Lower lobe of right lung (tissue), 2 donors: ENCODE results near the gene XRCC6. TPM values are rescaled to one million over a fixed set of nuclear protein-coding genes. Genes with fewer than 3 reads are reported as not detected.
A peak's percentile ranks its signal among the peaks of the same experiment; 100 is the strongest.

Experiments used
- ATAC-seq, 2 donors: fragments of 200-7000 bp; cut with Tn5 transposase; one replicate each; pipeline ENCODE4 v1.9.1; 2020 to 2022; ENCODE audit warnings: mild to moderate bottlenecking in 2 of 2, moderate library complexity in 2 of 2
- DNase-seq: peaks from one replicate; pipeline ENCODE4 v3.0.0-alpha.2; 2020
- H3K27ac ChIP-seq: fragments of 200-600 bp; one replicate; pipeline ENCODE4 v1.8.0; 2022
- H3K27me3 ChIP-seq: fragments of 200-600 bp; one replicate; pipeline ENCODE4 v1.8.0; 2022; ENCODE audit warnings: low read depth
- H3K36me3 ChIP-seq: fragments of 200-600 bp; one replicate; pipeline ENCODE4 v1.8.0; 2022; ENCODE audit warnings: mild to moderate bottlenecking
- H3K4me1 ChIP-seq: fragments of 200-600 bp; one replicate; pipeline ENCODE4 v1.8.0; 2022
- H3K4me3 ChIP-seq: fragments of 200-600 bp; one replicate; pipeline ENCODE4 v1.8.0; 2022; ENCODE audit warnings: mild to moderate bottlenecking
- H3K9me3 ChIP-seq: fragments of 200-600 bp; one replicate; pipeline ENCODE4 v1.8.0; 2022
- intact Hi-C: fragments of 100-400 bp; cut with DNase I; formaldehyde crosslinking; loops from one replicate; pipeline ENCODE4 v1.11.0; 2022
- total RNA-seq: library from RNA; stranded (reverse); fragmentation: NEBNext Ultra II Directional; extraction: Animal tissue kit (Norgen Biotek cat#: 25700); gene quantifications from one replicate; pipeline ENCODE4 v1.2.1, GENCODE V29; 2021
- TF ChIP-seq, protein P1 (sequence below): fragments of 200-600 bp; IDR thresholded peaks from one replicate; pipeline ENCODE4 v1.8.0; 2022; ENCODE audit warnings: antibody characterized with exemption, mild to moderate bottlenecking
- donor health status: DM: no; HTN: yes; CAD: no; lungs with severe emphysema.

The XRCC6 gene
- total RNA-seq, 1 donor from 2014 or later: 162 TPM

DNA sequence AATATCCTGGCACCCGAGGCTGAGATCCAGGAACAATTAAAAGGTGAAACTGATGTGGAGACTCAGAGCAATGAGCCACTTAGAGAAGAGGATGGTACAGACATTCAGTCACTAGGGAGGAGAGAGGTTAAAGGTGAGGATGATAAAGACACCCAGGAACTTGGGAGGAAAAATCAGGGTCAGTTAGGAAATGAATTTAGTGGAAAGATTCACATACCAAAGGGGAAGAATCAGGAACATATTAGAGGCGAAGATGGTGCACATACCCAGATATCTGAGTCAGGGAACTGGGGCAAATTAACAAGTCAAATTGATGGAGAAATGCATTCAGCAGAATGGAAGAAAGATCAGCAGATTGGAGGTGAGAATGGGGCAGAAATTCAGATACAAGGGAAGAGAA is 74.1 kb downstream of the XRCC6 start:
- Histone ChIP-seq H3K9me3 (no peaks in the 10 kb centered on the region), H3K27me3 (no peaks in the 10 kb centered on the region), H3K27ac (no peak overlapping the region), H3K4me1 (peaks cover 19% of the 10 kb centered on the region), H3K36me3 (peaks cover 10% of the 10 kb centered on the region), H3K4me3 (no peak overlapping the region)
- intact Hi-C loops: loop anchor here (5.0 kb wide), 1 partner anchor 247 kb away; no protein-coding TSS in a partner anchor
- DNase-seq (no peak), ATAC-seq (no peak)
- TF ChIP-seq, protein P1, sequence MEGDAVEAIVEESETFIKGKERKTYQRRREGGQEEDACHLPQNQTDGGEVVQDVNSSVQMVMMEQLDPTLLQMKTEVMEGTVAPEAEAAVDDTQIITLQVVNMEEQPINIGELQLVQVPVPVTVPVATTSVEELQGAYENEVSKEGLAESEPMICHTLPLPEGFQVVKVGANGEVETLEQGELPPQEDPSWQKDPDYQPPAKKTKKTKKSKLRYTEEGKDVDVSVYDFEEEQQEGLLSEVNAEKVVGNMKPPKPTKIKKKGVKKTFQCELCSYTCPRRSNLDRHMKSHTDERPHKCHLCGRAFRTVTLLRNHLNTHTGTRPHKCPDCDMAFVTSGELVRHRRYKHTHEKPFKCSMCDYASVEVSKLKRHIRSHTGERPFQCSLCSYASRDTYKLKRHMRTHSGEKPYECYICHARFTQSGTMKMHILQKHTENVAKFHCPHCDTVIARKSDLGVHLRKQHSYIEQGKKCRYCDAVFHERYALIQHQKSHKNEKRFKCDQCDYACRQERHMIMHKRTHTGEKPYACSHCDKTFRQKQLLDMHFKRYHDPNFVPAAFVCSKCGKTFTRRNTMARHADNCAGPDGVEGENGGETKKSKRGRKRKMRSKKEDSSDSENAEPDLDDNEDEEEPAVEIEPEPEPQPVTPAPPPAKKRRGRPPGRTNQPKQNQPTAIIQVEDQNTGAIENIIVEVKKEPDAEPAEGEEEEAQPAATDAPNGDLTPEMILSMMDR: no peak

DNA sequence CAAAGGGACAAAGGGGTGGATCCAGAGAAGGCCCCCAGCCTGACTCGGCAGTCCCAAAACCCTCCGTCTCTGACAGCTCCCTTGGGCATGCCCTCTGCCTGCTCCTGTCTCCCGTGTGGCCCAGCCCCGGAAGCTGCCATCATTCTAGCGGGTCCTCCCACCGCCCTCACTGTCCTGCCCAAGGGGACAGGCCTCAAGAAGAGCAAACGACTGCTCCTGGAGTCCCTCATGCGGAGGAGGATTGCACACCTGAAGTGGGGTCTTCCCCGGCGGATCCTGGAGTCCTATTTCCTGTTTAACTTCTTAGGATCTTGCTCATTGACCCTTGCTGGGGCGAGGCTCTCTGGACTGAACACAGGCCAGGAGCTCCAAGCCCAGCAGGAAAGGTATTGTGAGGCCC is 75.6 kb downstream of the XRCC6 start:
- Histone ChIP-seq H3K9me3 (no peaks in the 10 kb centered on the region), H3K36me3 (peaks cover 10% of the 10 kb centered on the region), H3K27me3 (no peaks in the 10 kb centered on the region), H3K4me3 (no peak overlapping the region), H3K4me1 (peaks cover 19% of the 10 kb centered on the region), H3K27ac (peak overlapping the region; percentile 72)
- ATAC-seq: peak in 1 of 2 donors; percentile 4
- TF ChIP-seq, protein P1: no peak
- intact Hi-C loops: loop anchor here (5.0 kb wide), 1 partner anchor 246 kb away; no protein-coding TSS in a partner anchor
- no peak for DNase-seq

DNA sequence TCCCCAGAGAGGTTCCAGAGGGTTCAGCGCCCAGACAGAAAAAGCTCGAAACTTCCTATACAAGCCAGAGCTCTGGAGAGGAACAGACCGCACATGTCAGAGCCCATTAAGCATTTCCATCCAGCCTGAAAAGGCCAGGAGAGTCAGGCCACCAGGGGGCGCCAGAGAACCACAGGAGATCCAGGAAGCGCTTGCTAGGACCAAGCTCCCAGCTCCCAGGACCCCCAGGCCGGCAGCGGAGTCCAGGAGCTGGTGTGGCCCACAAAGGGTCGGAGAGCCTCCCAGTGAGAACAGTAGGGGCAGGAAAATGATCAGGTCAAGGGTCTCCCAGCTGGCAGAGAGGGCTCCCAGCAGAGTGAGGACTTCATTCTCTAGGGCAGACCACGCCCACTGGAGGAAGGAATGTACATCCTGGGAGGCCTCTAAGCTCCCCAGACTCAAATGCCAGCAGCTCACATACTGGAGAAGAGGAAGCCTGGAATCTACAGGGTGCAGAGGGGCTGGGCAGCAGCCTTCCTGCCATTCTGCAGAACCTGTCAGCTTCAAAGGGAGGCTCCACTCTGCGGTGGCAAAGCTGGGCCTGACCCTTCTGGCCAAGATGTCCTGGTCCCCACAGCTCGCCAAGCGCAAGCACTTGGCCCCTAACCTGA is 76.2 kb downstream of the XRCC6 start:
- Histone ChIP-seq H3K36me3 (peaks cover 10% of the 10 kb centered on the region), H3K27ac (peak overlapping the region; percentile 72), H3K9me3 (no peaks in the 10 kb centered on the region), H3K4me1 (peaks cover 19% of the 10 kb centered on the region), H3K27me3 (no peaks in the 10 kb centered on the region), H3K4me3 (peak overlapping the region; percentile 46)
- intact Hi-C loops: loop anchor here (5.0 kb wide), 1 partner anchor 245 kb away; no protein-coding TSS in a partner anchor
- TF ChIP-seq, protein P1: peak; percentile 99
- ATAC-seq: peak; percentile 86 to 89
- DNase-seq: peak; percentile 95

DNA sequence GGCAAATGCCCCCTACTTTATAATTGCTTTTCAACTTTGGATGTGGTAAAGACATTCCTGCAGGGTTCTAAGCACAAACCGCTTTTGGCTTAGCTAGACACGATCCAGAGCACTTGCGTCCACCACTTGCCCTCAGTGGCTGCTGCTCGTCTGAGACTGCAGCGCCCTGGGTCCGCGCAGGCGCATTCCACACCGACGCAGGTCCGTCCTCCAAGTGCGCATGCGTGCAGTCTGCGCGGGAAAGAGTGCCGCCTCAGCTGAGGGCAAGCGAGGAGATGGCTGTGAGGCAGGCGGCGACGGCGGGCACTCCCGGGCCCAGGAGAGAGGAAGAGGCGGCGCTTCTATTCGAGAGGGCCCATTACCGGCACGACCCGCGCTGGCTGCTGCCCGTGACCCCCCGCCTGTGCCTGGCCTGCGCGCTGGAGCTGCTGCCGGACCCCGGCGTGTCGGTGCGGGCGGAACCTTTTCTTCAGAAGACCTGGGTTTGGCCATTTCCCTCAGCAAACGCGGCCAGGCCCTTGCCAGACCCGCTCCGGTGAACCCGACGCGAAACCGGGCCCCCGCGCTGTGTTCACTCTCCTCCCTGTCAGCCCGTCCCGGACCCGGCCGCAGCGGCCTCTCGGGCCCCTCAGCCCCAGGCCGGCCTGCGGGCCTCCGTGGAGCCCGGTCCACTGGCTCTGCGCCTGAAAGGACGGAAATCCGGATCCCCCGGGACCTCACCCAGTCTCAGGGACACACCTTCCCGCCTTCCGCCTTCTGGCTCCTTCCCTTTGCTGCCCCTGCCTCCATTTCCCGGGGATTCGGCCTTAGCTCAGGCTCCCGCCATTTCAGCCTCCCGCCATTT is 78.4 kb downstream of the XRCC6 start, which contains the start of gene MEI1:
Gene MEI1, plus strand, starts transcription at position 240 of the 844 bp plus-strand sequence. Its CDS starts 36 bp downstream, at position 276.
- intact Hi-C loops: loop anchor here (5.0 kb wide), 1 partner anchor 243 kb away; no protein-coding TSS in a partner anchor
- H3K4me1 ChIP-seq: peaks cover 19% of the 10 kb centered on the region
- DNase-seq: peak; percentile 88
- peak; percentile 77 to 84 for ATAC-seq
- H3K4me3 ChIP-seq: peak within 1 kb of the TSS; percentile 20
- no peaks in the 10 kb centered on the region for H3K9me3 ChIP-seq
- no peak within 1 kb of the TSS for H3K27ac ChIP-seq
- no peaks in the 10 kb centered on the region for H3K27me3 ChIP-seq
- TF ChIP-seq, protein P1: no peak
- H3K36me3 ChIP-seq: no peaks in the 10 kb centered on the region

DNA sequence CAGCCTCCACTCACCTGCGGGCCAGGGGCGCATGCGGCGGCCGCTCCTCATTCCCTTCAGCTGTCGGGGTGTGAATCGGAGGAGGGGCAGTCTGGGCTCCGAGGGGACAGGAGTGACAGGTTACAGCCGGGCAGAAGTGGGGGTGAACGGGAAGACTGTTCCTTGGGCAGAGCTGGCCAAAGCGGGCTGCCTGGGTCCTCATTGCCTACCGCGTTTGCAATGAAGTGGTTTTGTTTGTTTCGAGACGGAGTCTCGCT is 78.9 kb downstream of the XRCC6 start:
- H3K36me3 ChIP-seq: no peaks in the 10 kb centered on the region
- H3K4me1 ChIP-seq: peaks cover 19% of the 10 kb centered on the region
- no peak overlapping the region for H3K4me3 ChIP-seq
- H3K27me3 ChIP-seq: no peaks in the 10 kb centered on the region
- H3K9me3 ChIP-seq: no peaks in the 10 kb centered on the region
- no peak overlapping the region for H3K27ac ChIP-seq
- ATAC-seq (no peak), DNase-seq (no peak)
- intact Hi-C loops: no loop called here
- TF ChIP-seq, protein P1: no peak
